ENCODE data around the gene BACE1.
A peak's percentile ranks its signal among the peaks of the same experiment; 100 is the strongest.

The BACE1 gene

GRCh38 chr11:117316197-117316961 lies at the start of gene BACE1:
TSS of gene BACE1 (minus strand) at chr11:117316256. CDS start at chr11:117315795, 461 bp downstream.
- Histone ChIP-seq H3K4me3 (replicated peaks; ENCODE audit: low read depth, low read length) (peak within 1 kb of the TSS; percentile 49), H3K36me3 (ENCODE audit: control insufficient read depth, insufficient read depth, low read length) (no peaks in the 10 kb centered on the region), H3K27me3 (replicated peaks; ENCODE audit: control insufficient read depth, insufficient read depth, low read length) (peaks cover 3% of the 10 kb centered on the region)
- DNase-seq (ENCODE audit: extremely low read depth, insufficient read length), result no peak
- TF ChIP-seq CTCF (IDR thresholded peaks at IDR 0.05; ENCODE audit: insufficient read depth, low read length, poor library complexity, severe bottlenecking), result no peak

GRCh38 chr11:117361432-117361831 lies 45.4 kb upstream of the BACE1 start:
- Histone ChIP-seq H3K36me3 (ENCODE audit: control insufficient read depth, insufficient read depth, low read length) (peaks cover 14% of the 10 kb centered on the region), H3K27me3 (replicated peaks; ENCODE audit: control insufficient read depth, insufficient read depth, low read length) (no peaks in the 10 kb centered on the region), H3K4me3 (replicated peaks; ENCODE audit: low read depth, low read length) (no peak overlapping the region)
- no peak for DNase-seq (ENCODE audit: extremely low read depth, insufficient read length)
- TF ChIP-seq CTCF (IDR thresholded peaks at IDR 0.05; ENCODE audit: insufficient read depth, low read length, poor library complexity, severe bottlenecking), result no peak

DNA sequence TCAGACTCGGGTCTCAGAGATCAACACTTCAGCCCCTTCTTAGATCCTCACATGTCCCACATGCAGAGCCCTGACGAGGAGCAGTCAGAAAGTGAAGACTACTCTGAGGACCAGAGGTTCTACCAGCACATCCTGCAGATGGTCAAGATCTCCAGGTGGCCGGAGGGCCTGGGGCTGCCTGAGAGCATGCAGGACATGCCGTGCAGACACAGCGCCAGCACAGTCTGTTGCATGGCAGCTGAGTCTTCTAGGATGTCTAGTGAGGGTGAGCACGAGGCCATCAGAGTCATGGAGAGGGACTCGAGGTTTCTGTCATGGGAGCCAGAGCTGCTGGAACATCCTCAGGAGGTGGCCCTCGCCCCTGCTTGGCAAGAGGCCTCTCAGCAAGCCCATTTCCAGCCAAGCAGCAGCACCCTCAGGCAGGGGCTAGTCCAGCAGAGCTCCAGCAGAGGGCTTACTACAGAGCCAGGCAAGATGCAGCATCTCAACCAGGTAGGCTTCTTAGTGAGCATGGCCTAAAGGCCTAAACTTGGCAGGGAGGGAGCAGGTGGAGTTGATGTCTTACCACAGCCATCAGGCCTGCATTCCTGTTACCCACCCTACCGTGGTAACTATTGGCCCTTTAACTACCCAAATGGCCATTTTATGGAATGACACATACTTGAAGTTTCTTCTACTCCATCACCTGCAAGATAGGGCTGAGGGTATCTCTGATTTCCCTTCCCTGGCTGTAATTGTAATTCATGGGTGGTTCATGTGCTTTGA lies 40.3 kb upstream of the BACE1 start:
- no peak for DNase-seq (ENCODE audit: extremely low read depth, insufficient read length)
- TF ChIP-seq CTCF (IDR thresholded peaks at IDR 0.05; ENCODE audit: insufficient read depth, low read length, poor library complexity, severe bottlenecking), result no peak
- peaks cover 14% of the 10 kb centered on the region for H3K36me3 ChIP-seq (ENCODE audit: control insufficient read depth, insufficient read depth, low read length)
- H3K27me3 ChIP-seq (replicated peaks; ENCODE audit: control insufficient read depth, insufficient read depth, low read length), result no peaks in the 10 kb centered on the region
- no peak overlapping the region for H3K4me3 ChIP-seq (replicated peaks; ENCODE audit: low read depth, low read length)

DNA sequence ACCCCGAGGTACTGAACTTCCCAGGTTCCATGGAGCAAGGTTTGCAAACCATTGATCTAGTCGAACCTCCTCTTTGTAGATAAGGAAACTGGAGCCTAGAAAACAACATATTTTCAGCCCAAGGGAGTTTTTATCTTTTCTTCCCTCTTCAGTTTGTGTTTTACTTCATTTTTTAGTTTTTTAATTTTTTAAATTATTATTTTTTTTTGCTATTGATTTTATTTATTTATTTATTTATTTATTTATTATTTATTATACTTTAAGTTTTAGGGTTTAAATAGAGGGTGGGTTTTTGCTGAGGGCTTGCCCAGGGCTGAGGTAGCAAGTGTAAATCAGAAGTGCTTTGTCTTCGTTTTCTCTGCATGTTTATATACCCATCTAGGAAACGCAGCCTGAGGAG lies 38.5 kb upstream of the BACE1 start:
- Histone ChIP-seq H3K4me3 (replicated peaks; ENCODE audit: low read depth, low read length) (no peak overlapping the region), H3K36me3 (ENCODE audit: control insufficient read depth, insufficient read depth, low read length) (peaks cover 14% of the 10 kb centered on the region)
- DNase-seq (ENCODE audit: extremely low read depth, insufficient read length), result no peak

GRCh38 chr11:117345039-117345438 lies 29.0 kb upstream of the BACE1 start:
- TF ChIP-seq CTCF (IDR thresholded peaks at IDR 0.05; ENCODE audit: insufficient read depth, low read length, poor library complexity, severe bottlenecking), result no peak

More for the DNA sequence above, 38.5 kb upstream of the BACE1 start:
- TF ChIP-seq CTCF (IDR thresholded peaks at IDR 0.05; ENCODE audit: insufficient read depth, low read length, poor library complexity, severe bottlenecking), result no peak
- no peaks in the 10 kb centered on the region for H3K27me3 ChIP-seq (replicated peaks; ENCODE audit: control insufficient read depth, insufficient read depth, low read length)

More at GRCh38 chr11:117345039-117345438, 29.0 kb upstream of the BACE1 start:
- no peak overlapping the region for H3K4me3 ChIP-seq (replicated peaks; ENCODE audit: low read depth, low read length)
- no peaks in the 10 kb centered on the region for H3K27me3 ChIP-seq (replicated peaks; ENCODE audit: control insufficient read depth, insufficient read depth, low read length)
- peaks cover 7% of the 10 kb centered on the region for H3K36me3 ChIP-seq (ENCODE audit: control insufficient read depth, insufficient read depth, low read length)
- DNase-seq (ENCODE audit: extremely low read depth, insufficient read length), result no peak
